Peyer's patch (tissue), 4 donors: ENCODE measurements around the gene NFKBIE. TPM values are rescaled to one million over a fixed set of nuclear protein-coding genes. Genes with fewer than 3 reads are reported as not detected.
A peak's percentile ranks its signal among the peaks of the same experiment; 100 is the strongest.

Source experiments
- DNase-seq, 3 donors: peaks; one replicate each; pipeline ENCODE4 v3.0.0-alpha.2; 2017 to 2019
- H3K27ac ChIP-seq, 4 donors: fragments of 200-600 bp; sonication (generic); one replicate each; pipeline ENCODE4 v1.5.1; 2016 to 2019
- H3K27me3 ChIP-seq, 2 donors: fragments of 200-600 bp; sonication (generic); one replicate each; pipeline ENCODE4 v1.5.1; 2019
- H3K36me3 ChIP-seq, 3 donors: fragments of 200-600 bp; sonication (generic); one replicate each; pipeline ENCODE4 v1.5.1; 2016 to 2019
- H3K4me1 ChIP-seq, 4 donors: fragments of 200-600 bp; sonication (generic); one replicate each; pipeline ENCODE4 v1.5.1; 2016 to 2019
- H3K4me3 ChIP-seq, 4 donors: fragments of 200-600 bp; sonication (generic); 1 replicate in 3 of 4; 2 replicates in 1 of 4; pipeline ENCODE4 v1.5.1; 2016 to 2019; ENCODE audit warnings: mild to moderate bottlenecking in 1 of 4
- H3K9me3 ChIP-seq, 4 donors: fragments of 200-600 bp; sonication (generic); one replicate each; pipeline ENCODE4 v1.5.1; 2016 to 2019; ENCODE audit warnings: mild to moderate bottlenecking in 1 of 4
- POLR2A ChIP-seq, 2 donors: fragments of 450-650 bp; IDR thresholded peaks; one replicate each; pipeline ENCODE4 v1.5.1; 2017; ENCODE audit warnings: antibody characterized with exemption in 2 of 2, mild to moderate bottlenecking in 2 of 2, moderate library complexity in 2 of 2
- total RNA-seq, 4 donors: library from RNA; depleted of rRNA; stranded (reverse); fragments of >200 nt; gene quantifications; one replicate each; pipeline ENCODE4 v1.1.0, GENCODE V29; 2016
- TF ChIP-seq, protein P1 (sequence below), 6 experiments: fragments of 450-650 bp in 4 of 6; fragments of 200-600 bp in 2 of 6; sonication (generic) in 1 of 6; IDR thresholded peaks; one replicate each; pipeline ENCODE4 v1.5.1; 2017 to 2019; ENCODE audit warnings: antibody characterized with exemption in 6 of 6, mild to moderate bottlenecking in 3 of 6, moderate library complexity in 1 of 6

The NFKBIE gene
- total RNA-seq, 4 donors from 2014 or later, result 16.9 to 36.3 (median 24.9) TPM

DNA sequence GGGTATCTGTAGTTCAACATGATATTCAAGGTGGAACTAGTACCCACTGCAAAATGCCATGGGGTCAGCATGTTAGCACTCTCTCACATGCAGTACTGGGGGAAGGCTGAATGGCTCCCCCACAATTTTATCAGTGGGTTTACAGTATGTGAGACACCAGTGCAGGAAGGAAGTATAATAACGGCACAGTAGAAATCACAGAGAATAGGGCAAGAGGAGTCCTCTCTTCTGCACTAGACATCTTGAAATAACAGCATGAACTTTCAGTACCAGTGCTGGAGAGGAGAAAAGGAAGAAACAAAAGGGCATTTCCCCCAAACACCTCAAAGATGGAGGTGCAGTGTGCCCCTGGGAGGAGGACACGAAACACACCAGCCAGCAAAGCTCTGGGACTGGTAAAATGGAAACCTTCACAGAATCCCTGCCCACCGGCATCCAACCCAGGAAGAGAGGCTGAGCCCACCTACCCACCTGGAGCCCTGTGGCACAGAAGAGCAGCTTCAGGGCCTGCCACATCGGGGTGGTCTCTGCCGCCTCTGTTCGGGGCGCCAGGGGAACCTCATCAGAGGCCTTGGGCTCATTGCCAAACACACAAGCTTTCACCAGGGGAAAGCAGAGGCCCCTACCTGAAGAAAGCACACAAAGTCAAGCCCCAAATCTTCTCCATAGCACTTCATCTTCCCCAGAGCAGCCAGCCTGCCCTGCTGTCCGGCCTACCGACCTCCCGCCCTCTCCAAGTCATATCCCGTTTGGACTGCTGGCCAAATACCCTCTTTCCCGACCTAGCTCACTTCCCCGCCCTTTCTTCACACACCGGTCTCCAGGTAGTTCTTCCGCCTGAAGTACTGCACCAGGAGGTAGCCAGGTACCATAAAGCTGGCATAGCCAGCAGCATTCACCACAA, 9.2 kb downstream of the NFKBIE start:
- H3K9me3 ChIP-seq, result no peaks in the 10 kb centered on the region
- DNase-seq, result no peak
- peak overlapping the region; percentile 91 to 95 (median 92) for H3K4me3 ChIP-seq
- H3K27ac ChIP-seq, result peak overlapping the region; percentile 90 to 99 (median 92)
- TF ChIP-seq, protein P1, sequence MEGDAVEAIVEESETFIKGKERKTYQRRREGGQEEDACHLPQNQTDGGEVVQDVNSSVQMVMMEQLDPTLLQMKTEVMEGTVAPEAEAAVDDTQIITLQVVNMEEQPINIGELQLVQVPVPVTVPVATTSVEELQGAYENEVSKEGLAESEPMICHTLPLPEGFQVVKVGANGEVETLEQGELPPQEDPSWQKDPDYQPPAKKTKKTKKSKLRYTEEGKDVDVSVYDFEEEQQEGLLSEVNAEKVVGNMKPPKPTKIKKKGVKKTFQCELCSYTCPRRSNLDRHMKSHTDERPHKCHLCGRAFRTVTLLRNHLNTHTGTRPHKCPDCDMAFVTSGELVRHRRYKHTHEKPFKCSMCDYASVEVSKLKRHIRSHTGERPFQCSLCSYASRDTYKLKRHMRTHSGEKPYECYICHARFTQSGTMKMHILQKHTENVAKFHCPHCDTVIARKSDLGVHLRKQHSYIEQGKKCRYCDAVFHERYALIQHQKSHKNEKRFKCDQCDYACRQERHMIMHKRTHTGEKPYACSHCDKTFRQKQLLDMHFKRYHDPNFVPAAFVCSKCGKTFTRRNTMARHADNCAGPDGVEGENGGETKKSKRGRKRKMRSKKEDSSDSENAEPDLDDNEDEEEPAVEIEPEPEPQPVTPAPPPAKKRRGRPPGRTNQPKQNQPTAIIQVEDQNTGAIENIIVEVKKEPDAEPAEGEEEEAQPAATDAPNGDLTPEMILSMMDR (IDR thresholded peaks at IDR 0.05), result no peak
- no peak for TF ChIP-seq POLR2A (IDR thresholded peaks at IDR 0.05)
- H3K27me3 ChIP-seq, result no peaks in the 10 kb centered on the region
- H3K4me1 ChIP-seq, result peaks cover 4 to 22% (median 9%) of the 10 kb centered on the region in 4 donors
- H3K36me3 ChIP-seq, result peaks cover 0 to 59% (median 0%) of the 10 kb centered on the region in 3 donors

DNA sequence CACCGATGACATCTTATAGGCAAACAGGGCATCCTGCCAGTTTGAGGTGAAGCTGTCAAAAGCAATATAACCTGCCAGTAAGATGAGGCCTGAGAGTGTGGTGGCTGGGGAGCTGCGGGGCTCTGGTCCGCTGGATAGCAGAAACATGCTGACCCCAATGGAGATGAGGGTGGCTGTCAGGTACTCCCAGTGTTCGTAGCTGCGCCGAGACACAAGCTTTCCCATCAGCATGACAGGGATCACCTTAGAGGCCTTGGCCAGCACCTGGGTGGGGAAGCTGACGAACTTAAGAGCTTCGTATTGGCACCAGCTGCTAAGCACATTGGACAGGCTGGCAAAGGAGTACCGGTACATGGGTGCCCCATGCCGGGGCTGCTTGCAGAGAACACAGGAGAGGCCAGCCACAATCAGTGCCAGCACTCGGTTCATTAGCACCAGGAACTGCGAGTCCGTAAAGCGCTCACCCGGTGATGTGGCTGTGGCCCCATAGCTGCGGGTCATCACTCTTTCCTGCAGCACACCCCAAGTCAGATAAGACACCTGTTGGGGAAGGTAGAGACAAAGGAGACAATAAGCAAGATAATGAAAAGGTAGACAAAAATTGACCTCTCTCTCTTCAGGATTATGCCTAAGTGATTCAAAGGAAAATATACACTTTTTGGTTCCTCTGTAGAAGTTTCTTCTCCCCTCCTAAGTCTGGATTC, 10.1 kb downstream of the NFKBIE start:
- DNase-seq, result no peak
- TF ChIP-seq, protein P1 (IDR thresholded peaks at IDR 0.05), result no peak
- no peak for TF ChIP-seq POLR2A (IDR thresholded peaks at IDR 0.05)
- H3K4me1 ChIP-seq, result peaks cover 4 to 30% (median 9%) of the 10 kb centered on the region in 4 donors
- peaks cover 0 to 65% (median 0%) of the 10 kb centered on the region in 3 donors for H3K36me3 ChIP-seq
- H3K4me3 ChIP-seq, result no peak overlapping the region
- no peaks in the 10 kb centered on the region for H3K9me3 ChIP-seq
- H3K27me3 ChIP-seq, result no peaks in the 10 kb centered on the region
- H3K27ac ChIP-seq, result peak overlapping the region in 1 of 4 donors; percentile 99

DNA sequence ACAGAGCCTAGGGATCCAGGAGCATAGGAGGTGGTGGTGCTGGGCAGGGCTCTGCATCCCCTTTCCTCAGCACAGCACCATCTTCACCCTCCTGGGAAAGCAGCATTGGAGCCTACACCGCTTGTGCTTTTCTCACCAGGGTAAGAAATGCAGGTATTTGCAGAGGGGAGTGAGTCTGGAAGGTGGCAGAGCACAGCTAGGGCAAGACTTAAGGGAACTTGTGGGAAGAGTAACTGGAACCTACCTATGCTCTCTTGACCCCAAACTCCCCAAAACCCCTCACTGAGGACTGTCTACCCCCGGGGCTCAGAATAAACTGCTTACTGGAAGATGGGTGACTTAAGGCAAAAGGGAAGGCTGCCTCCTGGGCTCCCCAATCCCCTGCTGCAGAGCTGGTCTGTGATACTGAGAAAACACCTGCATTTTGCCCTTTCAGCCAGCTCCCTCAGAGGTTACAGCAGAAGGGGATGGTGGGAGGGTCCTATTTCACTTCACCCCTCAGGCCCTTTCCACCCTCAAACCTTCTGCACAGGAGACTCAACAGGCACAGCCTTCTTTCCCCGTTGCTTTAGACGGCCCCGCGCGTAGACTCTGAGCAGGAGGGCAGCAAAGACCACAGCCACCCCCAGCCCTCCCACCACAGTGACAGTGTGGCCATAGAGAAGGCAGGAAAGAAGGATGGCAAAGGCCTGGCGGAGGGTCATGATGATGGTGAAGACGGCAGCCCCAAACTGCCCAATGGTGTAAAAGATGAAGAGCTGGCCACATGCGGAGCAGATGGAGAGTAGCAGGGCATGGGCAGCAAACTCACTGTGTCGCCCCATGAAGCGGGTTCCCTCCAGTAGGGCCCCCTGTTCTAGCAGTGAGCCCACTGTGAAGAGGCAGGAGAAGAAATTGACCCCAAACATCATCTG, 10.9 kb downstream of the NFKBIE start:
- Histone ChIP-seq H3K9me3 (no peaks in the 10 kb centered on the region), H3K36me3 (peaks cover 0 to 65% (median 0%) of the 10 kb centered on the region in 3 donors), H3K4me3 (no peak overlapping the region), H3K27ac (no peak overlapping the region), H3K27me3 (no peaks in the 10 kb centered on the region), H3K4me1 (peaks cover 4 to 38% (median 7%) of the 10 kb centered on the region in 4 donors)
- no peak for DNase-seq
- TF ChIP-seq, protein P1 (IDR thresholded peaks at IDR 0.05), result no peak
- no peak for TF ChIP-seq POLR2A (IDR thresholded peaks at IDR 0.05)

DNA sequence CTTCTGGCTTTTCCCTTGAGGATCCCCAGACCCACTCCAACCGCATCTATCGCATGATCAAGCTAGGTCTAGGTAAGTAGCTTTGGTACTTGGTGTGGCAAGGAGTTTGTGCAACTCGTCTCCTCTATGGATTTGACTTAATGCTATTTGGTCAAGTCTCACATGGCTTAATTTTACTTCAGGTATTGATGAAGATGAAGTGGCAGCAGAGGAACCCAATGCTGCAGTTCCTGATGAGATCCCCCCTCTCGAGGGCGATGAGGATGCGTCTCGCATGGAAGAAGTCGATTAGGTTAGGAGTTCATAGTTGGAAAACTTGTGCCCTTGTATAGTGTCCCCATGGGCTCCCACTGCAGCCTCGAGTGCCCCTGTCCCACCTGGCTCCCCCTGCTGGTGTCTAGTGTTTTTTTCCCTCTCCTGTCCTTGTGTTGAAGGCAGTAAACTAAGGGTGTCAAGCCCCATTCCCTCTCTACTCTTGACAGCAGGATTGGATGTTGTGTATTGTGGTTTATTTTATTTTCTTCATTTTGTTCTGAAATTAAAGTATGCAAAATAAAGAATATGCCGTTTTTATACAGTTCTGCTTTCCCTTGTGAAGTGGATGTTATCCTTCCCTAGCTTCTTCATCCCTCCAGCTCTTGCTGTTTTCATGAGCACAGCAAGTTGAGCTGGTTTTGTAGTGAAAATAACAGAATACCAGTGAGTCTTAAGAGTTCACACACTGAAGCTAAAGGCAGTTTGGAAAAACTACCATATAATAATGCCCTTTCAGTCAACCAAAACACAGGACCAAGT, 11.8 kb downstream of the NFKBIE start:
- peaks cover 4 to 48% (median 10%) of the 10 kb centered on the region in 4 donors for H3K4me1 ChIP-seq
- no peak overlapping the region for H3K4me3 ChIP-seq
- peak in 2 of 3 donors; percentile 73 to 80 for DNase-seq
- H3K9me3 ChIP-seq, result no peaks in the 10 kb centered on the region
- no peaks in the 10 kb centered on the region for H3K27me3 ChIP-seq
- no peak overlapping the region for H3K27ac ChIP-seq
- peaks cover 0 to 68% (median 0%) of the 10 kb centered on the region in 3 donors for H3K36me3 ChIP-seq
- no peak for TF ChIP-seq POLR2A (IDR thresholded peaks at IDR 0.05)
- TF ChIP-seq, protein P1 (IDR thresholded peaks at IDR 0.05), result peak; percentile 4 to 57 (median 48)
